ENCODE results near the gene WFDC10B.
"Not testable (repeated sequence)": the region's sequence is repeated elsewhere in the genome, so short reads cannot be mapped to it uniquely, and the experiment has no call there.

WFDC10B gene

GRCh38 chr20:45647441-45648050, 57.3 kb downstream of the WFDC10B start:
- DNase-seq (ENCODE audit: low read depth), result no peak

GRCh38 chr20:45646875-45647274, 57.9 kb downstream of the WFDC10B start:
- no peak for DNase-seq (ENCODE audit: low read depth)

- not testable (repeated sequence) for DNase-seq (ENCODE audit: low read depth)
Observed at GRCh38 chr20:45645869-45646268, 59.0 kb downstream of the WFDC10B start.

- not testable (repeated sequence) for DNase-seq (ENCODE audit: low read depth)
Observed at GRCh38 chr20:45641076-45641475, 63.7 kb downstream of the WFDC10B start.

- DNase-seq (ENCODE audit: low read depth), result no peak
Observed at GRCh38 chr20:45639687-45640086, 65.1 kb downstream of the WFDC10B start.

- no peak for DNase-seq (ENCODE audit: low read depth)
Observed at GRCh38 chr20:45636513-45636912, 68.3 kb downstream of the WFDC10B start.

Data from T-helper 22 cell (primary cell).